Lower lobe of right lung (tissue), 2 donors: ENCODE measurements around the gene ETHE1. TPM values are rescaled to one million over a fixed set of nuclear protein-coding genes. Genes with fewer than 3 reads are reported as not detected.
"Not testable (repeated sequence)": the region's sequence is repeated elsewhere in the genome, so short reads cannot be mapped to it uniquely, and the experiment has no call there.

Experiments
- ATAC-seq, 2 donors: fragments of 200-7000 bp; cut with Tn5 transposase; one replicate each; pipeline ENCODE4 v1.9.1; 2020 to 2022; ENCODE audit warnings: mild to moderate bottlenecking in 2 of 2, moderate library complexity in 2 of 2
- DNase-seq: peaks from one replicate; pipeline ENCODE4 v3.0.0-alpha.2; 2020
- H3K27ac ChIP-seq: fragments of 200-600 bp; one replicate; pipeline ENCODE4 v1.8.0; 2022
- H3K27me3 ChIP-seq: fragments of 200-600 bp; one replicate; pipeline ENCODE4 v1.8.0; 2022; ENCODE audit warnings: low read depth
- H3K36me3 ChIP-seq: fragments of 200-600 bp; one replicate; pipeline ENCODE4 v1.8.0; 2022; ENCODE audit warnings: mild to moderate bottlenecking
- H3K4me1 ChIP-seq: fragments of 200-600 bp; one replicate; pipeline ENCODE4 v1.8.0; 2022
- H3K4me3 ChIP-seq: fragments of 200-600 bp; one replicate; pipeline ENCODE4 v1.8.0; 2022; ENCODE audit warnings: mild to moderate bottlenecking
- H3K9me3 ChIP-seq: fragments of 200-600 bp; one replicate; pipeline ENCODE4 v1.8.0; 2022
- CTCF ChIP-seq: fragments of 200-600 bp; IDR thresholded peaks from one replicate; pipeline ENCODE4 v1.8.0; 2022; ENCODE audit warnings: antibody characterized with exemption, mild to moderate bottlenecking
- intact Hi-C: fragments of 100-400 bp; cut with DNase I; formaldehyde crosslinking; loops from one replicate; pipeline ENCODE4 v1.11.0; 2022
- total RNA-seq: library from RNA; stranded (reverse); fragmentation: NEBNext Ultra II Directional; extraction: Animal tissue kit (Norgen Biotek cat#: 25700); gene quantifications from one replicate; pipeline ENCODE4 v1.2.1, GENCODE V29; 2021
- donor health status: DM: no; HTN: yes; CAD: no; lungs with severe emphysema.

The ETHE1 gene
- total RNA-seq, 1 donor from 2014 or later, result 47.4 TPM

DNA sequence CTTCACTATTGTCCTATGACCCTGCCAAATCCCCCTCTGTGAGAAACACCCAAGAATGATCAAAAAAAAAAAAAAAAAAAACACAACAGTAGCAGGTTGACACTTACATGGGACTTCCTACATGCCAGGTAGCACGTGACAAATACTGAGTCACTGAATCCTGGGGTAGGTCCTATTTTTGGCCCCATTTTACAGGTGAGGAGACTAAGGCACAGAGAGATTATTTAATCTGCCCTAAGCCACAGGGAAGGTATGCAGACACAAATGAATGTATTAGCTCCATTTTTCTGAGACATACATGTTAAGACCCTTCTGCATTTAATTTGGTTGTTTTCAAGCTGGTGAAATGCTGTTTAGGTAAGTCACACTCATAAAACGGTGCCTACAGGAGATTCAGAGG, 21.7 kb upstream of the ETHE1 start:
- H3K4me1 ChIP-seq, result no peaks in the 10 kb centered on the region
- H3K36me3 ChIP-seq, result peaks cover 65% of the 10 kb centered on the region
- no peak for DNase-seq
- no peak for TF ChIP-seq CTCF
- no peak overlapping the region for H3K4me3 ChIP-seq
- H3K9me3 ChIP-seq, result no peaks in the 10 kb centered on the region
- no peaks in the 10 kb centered on the region for H3K27me3 ChIP-seq
- ATAC-seq, result no peak
- intact Hi-C loops, result no loop called here
- H3K27ac ChIP-seq, result no peak overlapping the region

DNA sequence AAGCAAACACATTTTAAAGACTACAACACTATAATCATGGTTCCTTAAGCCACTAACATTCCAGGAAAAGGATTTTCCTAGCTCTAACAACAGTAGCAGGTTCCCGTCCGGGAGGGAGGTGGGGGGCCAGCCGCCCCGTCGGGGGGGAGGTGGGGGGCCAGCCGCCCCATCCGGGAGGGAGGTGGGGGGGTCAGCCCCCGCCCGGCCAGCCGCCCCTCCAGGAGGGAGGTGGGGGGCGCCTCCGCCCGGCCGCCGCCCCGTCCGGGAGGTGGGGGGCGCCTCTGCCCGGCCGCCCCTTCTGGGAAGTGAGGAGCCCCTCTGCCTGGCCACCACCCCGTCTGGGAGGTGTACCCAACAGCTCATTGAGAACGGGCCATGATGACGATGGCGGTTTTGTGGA, 20.9 kb upstream of the ETHE1 start:
- H3K4me1 ChIP-seq, H3K27me3 ChIP-seq, intact Hi-C loops, ATAC-seq, H3K4me3 ChIP-seq, H3K9me3 ChIP-seq, DNase-seq, H3K27ac ChIP-seq: not testable (repeated sequence)
- H3K36me3 ChIP-seq, result peaks cover 64% of the 10 kb centered on the region

DNA sequence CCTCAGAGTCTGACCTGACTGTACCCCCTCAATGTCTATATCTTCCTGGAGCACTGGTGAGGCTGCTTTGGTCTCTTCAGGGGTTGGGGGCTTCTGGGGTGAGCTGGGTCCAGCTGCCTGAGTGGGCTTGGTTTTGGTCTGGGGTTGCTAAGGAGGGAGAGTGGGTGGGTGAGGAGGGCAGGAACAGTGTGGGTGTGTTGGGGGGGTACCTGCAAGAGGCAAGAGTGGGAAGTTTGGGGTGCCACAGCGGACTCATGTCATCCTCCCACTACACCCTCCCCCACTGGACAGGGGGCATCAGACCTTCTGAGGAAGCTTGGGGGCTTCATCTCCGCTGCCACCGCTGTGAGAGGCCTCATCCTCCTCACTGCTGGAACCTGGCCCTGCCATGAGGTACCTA, 19.6 kb upstream of the ETHE1 start:
- no peak overlapping the region for H3K4me3 ChIP-seq
- no peak for ATAC-seq
- H3K4me1 ChIP-seq, result no peaks in the 10 kb centered on the region
- TF ChIP-seq CTCF, result no peak
- H3K36me3 ChIP-seq, result peaks cover 66% of the 10 kb centered on the region
- intact Hi-C loops, result no loop called here
- no peak for DNase-seq
- no peak overlapping the region for H3K27ac ChIP-seq
- H3K27me3 ChIP-seq, result no peaks in the 10 kb centered on the region
- no peaks in the 10 kb centered on the region for H3K9me3 ChIP-seq

GRCh38 chr19:43545981-43546380, 19.0 kb upstream of the ETHE1 start:
- Histone ChIP-seq H3K9me3 (no peaks in the 10 kb centered on the region), H3K4me1 (no peaks in the 10 kb centered on the region), H3K27me3 (no peaks in the 10 kb centered on the region), H3K27ac (no peak overlapping the region), H3K4me3 (no peak overlapping the region), H3K36me3 (peaks cover 66% of the 10 kb centered on the region)
- no peak for TF ChIP-seq CTCF
- ATAC-seq, result no peak
- intact Hi-C loops, result no loop called here
- DNase-seq, result no peak

- Histone ChIP-seq H3K27ac (no peak overlapping the region), H3K9me3 (no peaks in the 10 kb centered on the region), H3K36me3 (peaks cover 66% of the 10 kb centered on the region), H3K4me1 (no peaks in the 10 kb centered on the region), H3K4me3 (no peak overlapping the region), H3K27me3 (no peaks in the 10 kb centered on the region)
- DNase-seq (no peak), ATAC-seq (no peak)
- TF ChIP-seq CTCF, result no peak
- intact Hi-C loops, result no loop called here
Observed at GRCh38 chr19:43545276-43545675, 18.3 kb upstream of the ETHE1 start.

- Histone ChIP-seq H3K36me3 (peaks cover 59% of the 10 kb centered on the region), H3K27me3 (no peaks in the 10 kb centered on the region), H3K27ac (no peak overlapping the region), H3K4me1 (no peaks in the 10 kb centered on the region), H3K4me3 (no peak overlapping the region), H3K9me3 (no peaks in the 10 kb centered on the region)
- ATAC-seq, result no peak
- intact Hi-C loops, result no loop called here
- no peak for TF ChIP-seq CTCF
- no peak for DNase-seq
Observed at GRCh38 chr19:43544077-43544476, 17.1 kb upstream of the ETHE1 start.
